ENCODE data around the gene ANO2. TPM values are rescaled to one million over a fixed set of nuclear protein-coding genes. Genes with fewer than 3 reads are reported as not detected.
"Not testable (repeated sequence)": the region's sequence is repeated elsewhere in the genome, so short reads cannot be mapped to it uniquely, and the experiment has no call there.

ANO2 gene
- total RNA-seq, 1 donor from 2014 or later: 32.4 TPM

- no peak for DNase-seq (ENCODE audit: extremely low read depth, low read depth, low spot score)
These were observed 383.2 kb downstream of the ANO2 start for GRCh38 chr12:5561846-5562245.

- no peak for DNase-seq (ENCODE audit: extremely low read depth, low read depth, low spot score)
These were observed 384.0 kb downstream of the ANO2 start for GRCh38 chr12:5561057-5561456.

- DNase-seq (ENCODE audit: extremely low read depth, low read depth, low spot score): no peak
These were observed 384.8 kb downstream of the ANO2 start for GRCh38 chr12:5560265-5560664.

GRCh38 chr12:5557906-5558305 is 387.2 kb downstream of the ANO2 start:
- DNase-seq (ENCODE audit: extremely low read depth, low read depth, low spot score): no peak

- DNase-seq (ENCODE audit: extremely low read depth, low read depth, low spot score): no peak
These were observed 387.9 kb downstream of the ANO2 start for GRCh38 chr12:5556946-5557673.

GRCh38 chr12:5556033-5556614 is 388.9 kb downstream of the ANO2 start:
- DNase-seq (ENCODE audit: extremely low read depth, low read depth, low spot score): no peak

- no peak for DNase-seq (ENCODE audit: extremely low read depth, low read depth, low spot score)
These were observed 390.3 kb downstream of the ANO2 start for GRCh38 chr12:5554711-5555110.

GRCh38 chr12:5549011-5549410 is 396.0 kb downstream of the ANO2 start:
- no peak for DNase-seq (ENCODE audit: extremely low read depth, low read depth, low spot score)

GRCh38 chr12:5548152-5548943 is 396.7 kb downstream of the ANO2 start:
- DNase-seq (ENCODE audit: extremely low read depth, low read depth, low spot score): no peak

- DNase-seq (ENCODE audit: extremely low read depth, low read depth, low spot score): no peak
These were observed 398.4 kb downstream of the ANO2 start for GRCh38 chr12:5546616-5547015.

- no peak for DNase-seq (ENCODE audit: extremely low read depth, low read depth, low spot score)
These were observed 407.3 kb downstream of the ANO2 start for GRCh38 chr12:5537771-5538170.

- not testable (repeated sequence) for DNase-seq (ENCODE audit: extremely low read depth, low read depth, low spot score)
These were observed 407.9 kb downstream of the ANO2 start for GRCh38 chr12:5537026-5537615.

- DNase-seq (ENCODE audit: extremely low read depth, low read depth, low spot score): no peak
These were observed 409.5 kb downstream of the ANO2 start for GRCh38 chr12:5535541-5535940.

- no peak for DNase-seq (ENCODE audit: extremely low read depth, low read depth, low spot score)
These were observed 410.4 kb downstream of the ANO2 start for GRCh38 chr12:5534426-5535199.

GRCh38 chr12:5533368-5533767 is 411.7 kb downstream of the ANO2 start:
- DNase-seq (ENCODE audit: extremely low read depth, low read depth, low spot score): no peak

- no peak for DNase-seq (ENCODE audit: extremely low read depth, low read depth, low spot score)
These were observed 419.2 kb downstream of the ANO2 start for GRCh38 chr12:5525783-5526367.

- DNase-seq (ENCODE audit: extremely low read depth, low read depth, low spot score): no peak
These were observed 420.2 kb downstream of the ANO2 start for GRCh38 chr12:5524769-5525436.

- no peak for DNase-seq (ENCODE audit: extremely low read depth, low read depth, low spot score)
These were observed 420.8 kb downstream of the ANO2 start for GRCh38 chr12:5524116-5524768.

- DNase-seq (ENCODE audit: extremely low read depth, low read depth, low spot score): no peak
These were observed 421.5 kb downstream of the ANO2 start for GRCh38 chr12:5523396-5524115.

Data from glomerular endothelial cell (primary cell).